Astrocyte (in vitro differentiated cells and primary cell): ENCODE results near the gene CASKIN1.

Experiments used
- CTCF ChIP-seq: IDR thresholded peaks from 2 replicates; pipeline ENCODE4 v1.5.1; 2011; ENCODE audit warnings: low read depth, mild to moderate bottlenecking, inconsistent platforms, low read length, moderate library complexity; ENCODE audit not compliant: insufficient read depth
- EZH2 ChIP-seq: IDR thresholded peaks from 2 replicates; pipeline ENCODE4 v1.6.1; 2012; ENCODE audit warnings: mild to moderate bottlenecking, low read length, inconsistent platforms; ENCODE audit not compliant: insufficient read depth

DNA sequence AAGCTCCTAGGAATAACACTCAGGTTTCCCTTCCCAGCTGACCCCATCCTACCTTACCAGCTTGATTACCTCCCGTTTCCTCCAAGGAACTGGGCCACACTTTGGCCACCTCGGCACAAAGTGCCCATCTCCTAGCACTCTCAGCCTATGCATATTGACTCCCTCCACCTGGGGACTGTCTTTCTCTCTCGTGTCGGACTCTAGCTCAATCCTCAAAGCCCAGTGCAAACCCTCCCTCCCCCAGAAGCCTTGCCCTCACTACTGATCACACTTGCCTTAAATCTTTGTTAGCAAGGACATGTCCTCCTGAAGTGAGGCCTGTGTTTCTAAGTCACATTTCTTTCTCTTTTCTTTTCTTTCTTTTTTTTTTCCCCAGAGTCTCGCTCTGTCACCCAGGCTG is 50.6 kb downstream of the CASKIN1 start:
- TF ChIP-seq CTCF (no peak), EZH2 (no peak)
